ENCODE data around the gene C9orf152.

DNA sequence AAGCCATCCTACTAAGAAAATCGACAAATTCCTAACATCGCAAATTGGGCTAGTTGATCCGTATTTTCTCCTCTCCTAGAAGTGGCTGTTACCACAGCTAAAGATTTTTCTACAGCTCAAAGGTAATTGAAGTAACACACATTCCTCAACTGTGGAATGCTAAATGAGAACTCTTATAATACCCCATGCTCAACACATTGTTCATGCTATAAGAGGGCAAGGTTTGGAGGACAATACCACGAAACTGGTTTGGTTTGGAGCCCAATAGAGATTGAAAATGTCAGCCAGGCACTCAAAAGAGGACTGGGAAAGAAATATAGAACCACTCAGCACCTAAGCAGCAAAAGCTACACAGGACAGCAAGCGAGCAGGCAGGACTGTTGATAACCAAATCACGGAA lies 38.3 kb upstream of the C9orf152 start:
- TF ChIP-seq, protein P1, sequence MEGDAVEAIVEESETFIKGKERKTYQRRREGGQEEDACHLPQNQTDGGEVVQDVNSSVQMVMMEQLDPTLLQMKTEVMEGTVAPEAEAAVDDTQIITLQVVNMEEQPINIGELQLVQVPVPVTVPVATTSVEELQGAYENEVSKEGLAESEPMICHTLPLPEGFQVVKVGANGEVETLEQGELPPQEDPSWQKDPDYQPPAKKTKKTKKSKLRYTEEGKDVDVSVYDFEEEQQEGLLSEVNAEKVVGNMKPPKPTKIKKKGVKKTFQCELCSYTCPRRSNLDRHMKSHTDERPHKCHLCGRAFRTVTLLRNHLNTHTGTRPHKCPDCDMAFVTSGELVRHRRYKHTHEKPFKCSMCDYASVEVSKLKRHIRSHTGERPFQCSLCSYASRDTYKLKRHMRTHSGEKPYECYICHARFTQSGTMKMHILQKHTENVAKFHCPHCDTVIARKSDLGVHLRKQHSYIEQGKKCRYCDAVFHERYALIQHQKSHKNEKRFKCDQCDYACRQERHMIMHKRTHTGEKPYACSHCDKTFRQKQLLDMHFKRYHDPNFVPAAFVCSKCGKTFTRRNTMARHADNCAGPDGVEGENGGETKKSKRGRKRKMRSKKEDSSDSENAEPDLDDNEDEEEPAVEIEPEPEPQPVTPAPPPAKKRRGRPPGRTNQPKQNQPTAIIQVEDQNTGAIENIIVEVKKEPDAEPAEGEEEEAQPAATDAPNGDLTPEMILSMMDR (IDR thresholded peaks at IDR 0.05; ENCODE audit: insufficient read depth, low read length), result no peak
- TF ChIP-seq POLR2AphosphoS5 (IDR thresholded peaks at IDR 0.05; ENCODE audit: low read depth) (no peak), GABPA (IDR thresholded peaks at IDR 0.05; ENCODE audit: low read depth) (no peak)

Measured in HL-60 (cell line).